ENCODE results near the gene CDK18.

The CDK18 gene

GRCh38 chr1:205505076-205505729, 734 bp downstream of the CDK18 start:
- DNase-seq (ENCODE audit: low read depth), result no peak

GRCh38 chr1:205505791-205506190, 1.3 kb downstream of the CDK18 start:
- DNase-seq (ENCODE audit: low read depth), result no peak

- DNase-seq (ENCODE audit: low read depth), result no peak
Measured at GRCh38 chr1:205506409-205507200, 2.1 kb downstream of the CDK18 start.

GRCh38 chr1:205508227-205508714, 3.8 kb downstream of the CDK18 start:
- no peak for DNase-seq (ENCODE audit: low read depth)

- DNase-seq (ENCODE audit: low read depth), result no peak
Measured at GRCh38 chr1:205510308-205510950, 6.0 kb downstream of the CDK18 start.

GRCh38 chr1:205510951-205511330, 6.5 kb downstream of the CDK18 start:
- DNase-seq (ENCODE audit: low read depth), result no peak

- no peak for DNase-seq (ENCODE audit: low read depth)
Measured at GRCh38 chr1:205512059-205513045, 7.9 kb downstream of the CDK18 start.

DNA sequence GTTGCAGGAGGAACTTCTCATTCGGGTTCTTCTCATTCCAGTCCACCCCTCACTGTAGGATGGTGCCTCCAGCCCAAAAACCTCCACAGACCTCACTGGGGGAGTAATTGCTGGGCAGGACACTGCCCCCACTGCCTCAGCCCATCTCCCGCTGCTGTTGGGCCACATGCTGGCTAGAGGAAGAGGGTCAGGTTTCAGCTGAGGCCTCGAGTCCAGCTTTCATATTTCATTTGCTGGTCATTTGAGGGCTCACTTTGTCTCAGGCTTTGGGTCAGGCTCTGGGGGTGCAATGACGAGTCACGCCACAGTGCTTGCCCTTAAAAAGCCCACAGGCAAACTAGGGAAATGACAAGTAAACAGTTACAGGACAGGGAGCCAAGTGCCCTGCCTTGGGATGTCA, 9.3 kb downstream of the CDK18 start:
- no peak for DNase-seq (ENCODE audit: low read depth)

GRCh38 chr1:205514211-205515142, 10.0 kb downstream of the CDK18 start:
- no peak for DNase-seq (ENCODE audit: low read depth)

GRCh38 chr1:205515781-205516253, 11.3 kb downstream of the CDK18 start:
- DNase-seq (ENCODE audit: low read depth), result no peak

GRCh38 chr1:205516362-205516761, 11.9 kb downstream of the CDK18 start:
- no peak for DNase-seq (ENCODE audit: low read depth)

- DNase-seq (ENCODE audit: low read depth), result no peak
Measured at GRCh38 chr1:205517288-205517687, 12.8 kb downstream of the CDK18 start.

DNA sequence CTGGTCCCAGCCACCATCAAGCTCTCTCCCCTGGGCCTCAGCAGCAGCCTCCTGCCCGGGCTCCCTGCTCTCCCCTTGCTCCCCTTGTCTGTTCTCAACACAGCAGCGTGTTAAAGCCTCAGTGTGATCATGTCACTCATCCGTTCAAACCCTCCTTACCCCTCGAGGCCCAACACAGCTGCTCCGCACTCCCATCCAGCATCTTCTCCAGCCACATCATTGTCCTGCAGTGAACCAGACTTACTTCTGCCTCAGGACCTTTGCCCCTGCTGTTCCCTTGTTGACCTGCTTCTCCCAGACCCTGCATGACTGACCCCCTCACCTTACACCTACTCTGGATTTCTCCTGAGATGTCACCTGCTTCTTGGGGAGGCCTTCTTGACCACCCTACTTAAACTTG, 13.3 kb downstream of the CDK18 start:
- no peak for DNase-seq (ENCODE audit: low read depth)

DNA sequence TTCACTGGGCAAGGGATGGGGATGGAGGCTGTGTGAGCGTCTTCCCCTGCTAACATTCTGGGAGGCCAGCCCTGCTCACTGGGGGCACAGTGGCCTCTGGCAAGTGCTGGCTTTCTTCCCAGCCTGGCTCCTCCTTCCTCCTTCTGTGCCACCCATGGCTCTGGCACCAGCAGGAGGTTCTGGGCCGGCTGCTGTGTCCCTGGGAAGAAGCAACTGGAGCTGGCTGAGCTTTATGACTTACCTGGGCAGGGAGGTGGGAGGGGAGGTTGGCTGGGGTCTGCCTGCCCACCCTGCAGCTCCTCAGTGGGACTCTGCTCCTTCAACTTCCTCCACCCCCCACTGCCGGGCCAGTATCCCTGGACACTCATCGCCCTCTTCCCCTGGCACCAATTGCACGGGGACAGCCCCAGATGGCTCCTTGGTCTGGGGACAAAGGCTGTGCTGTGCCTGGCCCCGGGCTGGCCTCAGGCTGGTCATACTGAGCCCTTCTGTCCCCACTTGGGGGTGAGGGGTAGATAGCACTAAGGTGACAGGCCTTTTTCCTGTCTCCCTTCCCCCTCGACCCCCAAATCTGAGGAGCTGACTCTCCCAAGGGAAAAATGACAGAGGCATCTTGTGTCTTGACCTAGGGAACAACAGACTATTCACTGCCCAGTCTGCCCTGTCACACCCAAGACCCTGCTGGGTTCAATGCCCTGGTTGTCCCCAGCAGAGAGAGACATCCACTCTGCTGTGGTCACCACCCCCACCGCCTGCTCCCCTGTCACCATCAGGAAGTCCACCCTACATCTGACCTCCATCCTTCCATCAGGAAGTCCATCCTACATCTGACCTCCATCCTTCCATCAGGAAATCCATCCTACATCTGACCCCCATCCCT, 14.4 kb downstream of the CDK18 start:
- DNase-seq (ENCODE audit: low read depth), result no peak

- DNase-seq (ENCODE audit: low read depth), result no peak
Measured at GRCh38 chr1:205519541-205520131, 15.2 kb downstream of the CDK18 start.

- no peak for DNase-seq (ENCODE audit: low read depth)
Measured at GRCh38 chr1:205520709-205521108, 16.2 kb downstream of the CDK18 start.

- no peak for DNase-seq (ENCODE audit: low read depth)
Measured at GRCh38 chr1:205521686-205522085, 17.2 kb downstream of the CDK18 start.

DNA sequence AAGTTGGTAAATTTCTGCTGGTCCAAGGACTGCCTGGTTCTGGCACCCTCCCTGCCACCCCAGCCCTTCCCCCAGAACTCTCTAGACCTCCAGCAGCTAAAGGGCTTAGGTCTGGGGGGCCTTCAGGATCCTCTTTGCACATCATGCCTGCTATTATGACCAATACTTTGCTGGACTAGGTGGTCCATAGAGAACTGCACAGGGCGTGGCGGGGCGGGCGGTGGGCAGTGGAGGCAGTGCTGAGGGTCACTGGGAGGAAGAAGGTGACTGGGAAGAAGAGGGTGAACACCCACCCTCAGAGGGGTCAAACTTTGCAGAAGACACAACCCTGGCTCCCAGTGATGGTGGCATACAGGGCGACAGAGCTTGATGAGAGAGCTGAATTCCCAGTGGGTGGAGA, 18.2 kb downstream of the CDK18 start:
- DNase-seq (ENCODE audit: low read depth), result no peak

DNA sequence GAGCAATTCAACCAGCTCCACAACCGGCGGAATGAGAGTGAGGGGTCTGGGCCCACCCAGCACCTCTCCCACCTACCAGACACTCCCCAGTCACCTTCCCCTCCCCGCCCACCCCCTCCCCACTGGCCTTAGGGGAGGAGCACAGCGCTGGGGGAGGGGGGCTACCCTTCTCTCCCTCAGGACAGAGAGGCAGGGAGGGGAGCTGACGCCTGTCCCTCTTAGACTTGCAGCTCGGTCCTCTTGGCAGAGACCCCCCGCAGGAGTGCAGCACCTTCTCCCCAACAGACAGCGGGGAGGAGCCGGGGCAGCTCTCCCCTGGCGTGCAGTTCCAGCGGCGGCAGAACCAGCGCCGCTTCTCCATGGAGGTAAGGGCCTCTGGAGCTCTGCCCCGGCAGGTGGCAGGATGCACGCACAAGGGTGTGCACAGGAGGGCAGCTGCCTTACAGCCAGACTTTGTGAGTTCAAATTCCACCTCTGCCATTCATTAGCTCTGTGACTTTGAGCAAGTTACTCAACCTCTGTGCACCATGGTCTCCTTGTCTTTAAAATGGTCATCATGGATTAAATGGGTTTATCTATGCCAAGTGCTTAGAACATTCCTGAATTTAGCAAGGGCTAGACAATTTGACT, 18.9 kb downstream of the CDK18 start:
- no peak for DNase-seq (ENCODE audit: low read depth)

Data from stimulated activated CD8-positive, alpha-beta memory T cell treated with anti-CD3 and anti-CD28 coated beads, Interleukin-12 subunit alpha, Interleukin-12 subunit beta, amount 100 ng/mL, for 4 hours (primary cell).